Progenitor cell of endocrine pancreas (in vitro differentiated cells): Measurements from ENCODE around the gene NFATC3. TPM values are rescaled to one million over a fixed set of nuclear protein-coding genes. Genes with fewer than 3 reads are reported as not detected.

ENCODE experiments used
- DNase-seq: peaks from one replicate; pipeline ENCODE4 v3.0.0; 2021; ENCODE audit warnings: low spot score; ENCODE audit not compliant: unreplicated experiment
- H3K27ac Mint-ChIP-seq: 2 replicates; pipeline ENCODE4 v1.8.0; 2021; ENCODE audit warnings: mild to moderate bottlenecking, moderate library complexity, mixed read lengths
- H3K27me3 Mint-ChIP-seq: 2 replicates; pipeline ENCODE4 v1.8.0; 2021; ENCODE audit warnings: mixed read lengths
- H3K36me3 Mint-ChIP-seq: 2 replicates; pipeline ENCODE4 v1.8.0; 2022; ENCODE audit warnings: mixed read lengths; ENCODE audit not compliant: insufficient read depth
- H3K4me1 Mint-ChIP-seq: 2 replicates; pipeline ENCODE4 v1.8.0; 2021; ENCODE audit warnings: low read depth, mixed read lengths
- H3K4me3 Mint-ChIP-seq: 2 replicates; pipeline ENCODE4 v1.8.0; 2021; ENCODE audit warnings: low read depth, mild to moderate bottlenecking, moderate library complexity, mixed read lengths
- H3K9me3 Mint-ChIP-seq: 2 replicates; pipeline ENCODE4 v1.8.0; 2021; ENCODE audit warnings: low read depth, mixed read lengths
- CTCF ChIP-seq: fragments of 200-600 bp; sonication (generic); IDR thresholded peaks from one replicate; pipeline ENCODE4 v1.5.0; 2021; ENCODE audit warnings: antibody characterized with exemption, mild to moderate bottlenecking; ENCODE audit not compliant: unreplicated experiment
- total RNA-seq: library from RNA; stranded (reverse); gene quantifications from 2 replicates; pipeline ENCODE4 v1.2.1, GENCODE V29; 2021

NFATC3 gene
- total RNA-seq, 1 donor from 2014 or later = 51.8 TPM

GRCh38 chr16:68244481-68244902 lies 159.3 kb downstream of the NFATC3 start:
- Mint-ChIP-seq H3K27ac (no peak overlapping the region), H3K9me3 (no peaks in the 10 kb centered on the region), H3K4me1 (peaks cover 9% of the 10 kb centered on the region), H3K27me3 (no peaks in the 10 kb centered on the region), H3K36me3 (peaks cover 2% of the 10 kb centered on the region), H3K4me3 (peak overlapping the region; percentile 98)
- DNase-seq = no peak
- TF ChIP-seq CTCF = no peak

- peaks cover 2% of the 10 kb centered on the region for H3K36me3 Mint-ChIP-seq
- no peak for TF ChIP-seq CTCF
- peaks cover 9% of the 10 kb centered on the region for H3K4me1 Mint-ChIP-seq
- peak within 1 kb of the TSS; percentile 73 for H3K27ac Mint-ChIP-seq
- DNase-seq = peak; percentile 96
- H3K9me3 Mint-ChIP-seq = no peaks in the 10 kb centered on the region
- H3K4me3 Mint-ChIP-seq = peak within 1 kb of the TSS; percentile 98
- no peaks in the 10 kb centered on the region for H3K27me3 Mint-ChIP-seq
Measured at GRCh38 chr16:68244903-68245853, 160.0 kb downstream of the NFATC3 start, which contains the start of gene PLA2G15. PLA2G15 (plus strand) TSS chr16:68245373; CDS start chr16:68245427, 54 bp downstream.

- peak overlapping the region; percentile 98 for H3K4me3 Mint-ChIP-seq
- no peaks in the 10 kb centered on the region for H3K9me3 Mint-ChIP-seq
- TF ChIP-seq CTCF = no peak
- peaks cover 9% of the 10 kb centered on the region for H3K4me1 Mint-ChIP-seq
- no peaks in the 10 kb centered on the region for H3K27me3 Mint-ChIP-seq
- peak overlapping the region; percentile 62 for H3K27ac Mint-ChIP-seq
- H3K36me3 Mint-ChIP-seq = peaks cover 5% of the 10 kb centered on the region
- no peak for DNase-seq
Measured at GRCh38 chr16:68246121-68246520, 161.0 kb downstream of the NFATC3 start.

- H3K4me3 Mint-ChIP-seq = no peak overlapping the region
- no peak for DNase-seq
- peaks cover 9% of the 10 kb centered on the region for H3K4me1 Mint-ChIP-seq
- peaks cover 5% of the 10 kb centered on the region for H3K36me3 Mint-ChIP-seq
- no peaks in the 10 kb centered on the region for H3K9me3 Mint-ChIP-seq
- no peak for TF ChIP-seq CTCF
- H3K27ac Mint-ChIP-seq = no peak overlapping the region
- H3K27me3 Mint-ChIP-seq = no peaks in the 10 kb centered on the region
Measured at GRCh38 chr16:68246666-68247065, 161.5 kb downstream of the NFATC3 start.

- no peak for DNase-seq
- no peaks in the 10 kb centered on the region for H3K9me3 Mint-ChIP-seq
- TF ChIP-seq CTCF = no peak
- peaks cover 9% of the 10 kb centered on the region for H3K4me1 Mint-ChIP-seq
- H3K27me3 Mint-ChIP-seq = no peaks in the 10 kb centered on the region
- no peak overlapping the region for H3K27ac Mint-ChIP-seq
- peaks cover 7% of the 10 kb centered on the region for H3K36me3 Mint-ChIP-seq
- H3K4me3 Mint-ChIP-seq = no peak overlapping the region
Measured at GRCh38 chr16:68247400-68247799, 162.2 kb downstream of the NFATC3 start.
